Measurements from ENCODE around the gene TPRG1L. TPM values are rescaled to one million over a fixed set of nuclear protein-coding genes. Genes with fewer than 3 reads are reported as not detected.

TPRG1L gene
- total RNA-seq, 1 experiment from 2014 or later: 32.0 TPM

GRCh38 chr1:3593745-3594144 is 31.1 kb upstream of the TPRG1L start:
- H3K9me3 ChIP-seq (ENCODE audit: low read length): no peaks in the 10 kb centered on the region
- no TSS peak for BruUV-seq (replicated peaks)
- POLR2A ChIA-PET (ENCODE audit: unreplicated experiment): no interaction called here
- no peaks in the 10 kb centered on the region for H3K9me2 ChIP-seq (replicated peaks; ENCODE audit: low read length)
- no peak overlapping the region for H2AFZ ChIP-seq (ENCODE audit: low read length)
- ATAC-seq (no peak), DNase-seq (no peak)
- H3F3A ChIP-seq (ENCODE audit: low read length, unreplicated experiment): no peaks in the 10 kb centered on the region
- H3K27ac ChIP-seq (ENCODE audit: low read length): no peak overlapping the region
- H3K4me1 ChIP-seq (ENCODE audit: insufficient read depth, low read length): no peaks in the 10 kb centered on the region
- TF ChIP-seq EZH2phosphoT487 (IDR thresholded peaks at IDR 0.05; ENCODE audit: borderline replicate concordance, low read length) (no peak), EZH2 (IDR thresholded peaks at IDR 0.05; ENCODE audit: low read length, unreplicated experiment) (no peak)
- TF ChIP-seq, protein P1, sequence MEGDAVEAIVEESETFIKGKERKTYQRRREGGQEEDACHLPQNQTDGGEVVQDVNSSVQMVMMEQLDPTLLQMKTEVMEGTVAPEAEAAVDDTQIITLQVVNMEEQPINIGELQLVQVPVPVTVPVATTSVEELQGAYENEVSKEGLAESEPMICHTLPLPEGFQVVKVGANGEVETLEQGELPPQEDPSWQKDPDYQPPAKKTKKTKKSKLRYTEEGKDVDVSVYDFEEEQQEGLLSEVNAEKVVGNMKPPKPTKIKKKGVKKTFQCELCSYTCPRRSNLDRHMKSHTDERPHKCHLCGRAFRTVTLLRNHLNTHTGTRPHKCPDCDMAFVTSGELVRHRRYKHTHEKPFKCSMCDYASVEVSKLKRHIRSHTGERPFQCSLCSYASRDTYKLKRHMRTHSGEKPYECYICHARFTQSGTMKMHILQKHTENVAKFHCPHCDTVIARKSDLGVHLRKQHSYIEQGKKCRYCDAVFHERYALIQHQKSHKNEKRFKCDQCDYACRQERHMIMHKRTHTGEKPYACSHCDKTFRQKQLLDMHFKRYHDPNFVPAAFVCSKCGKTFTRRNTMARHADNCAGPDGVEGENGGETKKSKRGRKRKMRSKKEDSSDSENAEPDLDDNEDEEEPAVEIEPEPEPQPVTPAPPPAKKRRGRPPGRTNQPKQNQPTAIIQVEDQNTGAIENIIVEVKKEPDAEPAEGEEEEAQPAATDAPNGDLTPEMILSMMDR (conservative IDR thresholded peaks at IDR 0.05; ENCODE audit: low read depth, low read length): no peak
- CTCF ChIA-PET: no interaction called here
- no peaks in the 10 kb centered on the region for H3K79me2 ChIP-seq (ENCODE audit: low read length)
- H3K4me3 ChIP-seq (ENCODE audit: low read length): no peak overlapping the region
- no peak overlapping the region for H3K4me2 ChIP-seq (ENCODE audit: low read length)
- H3K9ac ChIP-seq (ENCODE audit: low read length): no peak overlapping the region
- no peaks in the 10 kb centered on the region for H3K27me3 ChIP-seq (ENCODE audit: low read length)
- H4K20me1 ChIP-seq (ENCODE audit: low read length): no peaks in the 10 kb centered on the region
- no peaks in the 10 kb centered on the region for H3K36me3 ChIP-seq (ENCODE audit: low read depth, low read length)
- intact Hi-C loops (cut with micrococcal nuclease): no loop called here

- TF ChIP-seq, protein P1 (conservative IDR thresholded peaks at IDR 0.05; ENCODE audit: low read depth, low read length): no peak
- TF ChIP-seq EZH2phosphoT487 (IDR thresholded peaks at IDR 0.05; ENCODE audit: borderline replicate concordance, low read length) (no peak), EZH2 (IDR thresholded peaks at IDR 0.05; ENCODE audit: low read length, unreplicated experiment) (no peak)
- Histone ChIP-seq H3K4me1 (ENCODE audit: insufficient read depth, low read length) (no peaks in the 10 kb centered on the region), H3K9me3 (ENCODE audit: low read length) (no peaks in the 10 kb centered on the region), H2AFZ (ENCODE audit: low read length) (no peak overlapping the region), H3K27ac (ENCODE audit: low read length) (no peak overlapping the region), H3K36me3 (ENCODE audit: low read depth, low read length) (no peaks in the 10 kb centered on the region), H3K4me2 (ENCODE audit: low read length) (no peak overlapping the region), H3K9me2 (replicated peaks; ENCODE audit: low read length) (no peaks in the 10 kb centered on the region), H3K4me3 (ENCODE audit: low read length) (no peak overlapping the region), H3K79me2 (ENCODE audit: low read length) (no peaks in the 10 kb centered on the region), H4K20me1 (ENCODE audit: low read length) (no peaks in the 10 kb centered on the region), H3K27me3 (ENCODE audit: low read length) (no peaks in the 10 kb centered on the region), H3F3A (ENCODE audit: low read length, unreplicated experiment) (no peaks in the 10 kb centered on the region), H3K9ac (ENCODE audit: low read length) (no peak overlapping the region)
- BruUV-seq (replicated peaks): no TSS peak
- ChIA-PET CTCF (no interaction called here), POLR2A (ENCODE audit: unreplicated experiment) (no interaction called here)
- no peak for ATAC-seq
- intact Hi-C loops (cut with micrococcal nuclease): no loop called here
- DNase-seq: no peak
These were observed 30.0 kb upstream of the TPRG1L start for GRCh38 chr1:3594706-3595377.

GRCh38 chr1:3595949-3596348 is 28.9 kb upstream of the TPRG1L start:
- Histone ChIP-seq H3K27me3 (ENCODE audit: low read length) (no peaks in the 10 kb centered on the region), H3K27ac (ENCODE audit: low read length) (no peak overlapping the region), H3K9me2 (replicated peaks; ENCODE audit: low read length) (no peaks in the 10 kb centered on the region), H2AFZ (ENCODE audit: low read length) (no peak overlapping the region), H3K9ac (ENCODE audit: low read length) (no peak overlapping the region), H3K4me3 (ENCODE audit: low read length) (no peak overlapping the region), H3K9me3 (ENCODE audit: low read length) (no peaks in the 10 kb centered on the region), H3K4me2 (ENCODE audit: low read length) (no peak overlapping the region), H4K20me1 (ENCODE audit: low read length) (no peaks in the 10 kb centered on the region), H3K79me2 (ENCODE audit: low read length) (no peaks in the 10 kb centered on the region), H3F3A (ENCODE audit: low read length, unreplicated experiment) (no peaks in the 10 kb centered on the region), H3K4me1 (ENCODE audit: insufficient read depth, low read length) (no peaks in the 10 kb centered on the region), H3K36me3 (ENCODE audit: low read depth, low read length) (no peaks in the 10 kb centered on the region)
- TF ChIP-seq, protein P1 (conservative IDR thresholded peaks at IDR 0.05; ENCODE audit: low read depth, low read length): no peak
- no peak for TF ChIP-seq EZH2 (IDR thresholded peaks at IDR 0.05; ENCODE audit: low read length, unreplicated experiment)
- TF ChIP-seq EZH2phosphoT487 (IDR thresholded peaks at IDR 0.05; ENCODE audit: borderline replicate concordance, low read length): no peak
- ChIA-PET CTCF (no interaction called here), POLR2A (ENCODE audit: unreplicated experiment) (no interaction called here)
- DNase-seq: no peak
- no peak for ATAC-seq
- BruUV-seq (replicated peaks): no TSS peak
- intact Hi-C loops (cut with micrococcal nuclease): no loop called here
